SK-N-SH (cell line): ENCODE results near the gene NCKAP5. TPM values are rescaled to one million over a fixed set of nuclear protein-coding genes. Genes with fewer than 3 reads are reported as not detected.

Experiments used
- CTCF ChIA-PET: fragments of 300-600, 350-600 bp; formaldehyde crosslinking; extraction: SDS; loops from one replicate; lab custom pipeline; 2021; lab: Yijun Ruan, JAX
- POLR2A ChIA-PET: fragments of 350-600 bp; sonication (Branson Sonifier 250); formaldehyde crosslinking; extraction: SDS; loops from one replicate; lab custom pipeline; 2020; ENCODE audit warnings: antibody characterized with exemption, inconsistent platforms; lab: Yijun Ruan, JAX
- DNase-seq: peaks from one replicate; pipeline ENCODE4 v3.0.0; 2012
- H2AFZ ChIP-seq: fragments of 200-600 bp; sonication (generic); 2 replicates; pipeline ENCODE4 v1.8.1; 2016; ENCODE audit warnings: antibody characterized with exemption, mild to moderate bottlenecking, low read depth
- H3F3A ChIP-seq: fragments of 200-600 bp; sonication (generic); replicated peaks from 2 replicates; pipeline ENCODE3; 2016; ENCODE audit warnings: antibody characterized with exemption, mild to moderate bottlenecking; ENCODE audit not compliant: insufficient read depth
- H3K27ac ChIP-seq, 2 experiments: fragments of 200-500 bp in 1 of 2; fragments of 200-600 bp in 1 of 2; sonication (Bioruptor generic) in 1 of 2; sonication (generic), shearing (Covaris generic) in 1 of 2; 2 replicates each; pipeline versions ENCODE4 v1.5.1 to v1.6.1; 2014 to 2016; ENCODE audit warnings: low read depth in 2 of 2, inconsistent platforms in 1 of 2, low read length in 1 of 2, mild to moderate bottlenecking in 1 of 2, mixed read lengths in 1 of 2
- H3K27me3 ChIP-seq: fragments of 200-600 bp; sonication (generic), shearing (Covaris generic); 2 replicates; pipeline ENCODE4 v1.6.1; 2016; ENCODE audit warnings: mixed run types; ENCODE audit not compliant: insufficient read depth
- H3K36me3 ChIP-seq, 2 experiments: fragments of 200-500 bp in 1 of 2; fragments of 200-600 bp in 1 of 2; sonication (Bioruptor generic) in 1 of 2; sonication (generic) in 1 of 2; replicated peaks in 1 of 2; 2 replicates each; pipeline versions ENCODE3 to v1.5.1; 2014 to 2016; ENCODE audit warnings: low read length in 1 of 2, mild to moderate bottlenecking in 1 of 2; ENCODE audit not compliant: insufficient read depth in 2 of 2, control insufficient read depth in 1 of 2
- H3K4me1 ChIP-seq, 2 experiments: fragments of 200-500 bp in 1 of 2; fragments of 200-600 bp in 1 of 2; sonication (Bioruptor generic) in 1 of 2; sonication (generic), shearing (Covaris generic) in 1 of 2; 2 replicates each; pipeline versions ENCODE4 v1.5.1 to v1.6.1; 2014 to 2016; ENCODE audit warnings: low read depth in 1 of 2, low read length in 1 of 2, mixed run types in 1 of 2; ENCODE audit not compliant: insufficient read depth in 2 of 2, control insufficient read depth in 1 of 2
- H3K4me2 ChIP-seq: fragments of 200-600 bp; sonication (generic), shearing (Covaris generic); 2 replicates; pipeline ENCODE4 v1.6.1; 2017; ENCODE audit warnings: mixed run types
- H3K4me3 ChIP-seq, 2 experiments: fragments of 200-500 bp in 1 of 2; fragments of 200-600 bp in 1 of 2; sonication (Bioruptor generic) in 1 of 2; sonication (generic), shearing (Covaris generic) in 1 of 2; 2 replicates each; pipeline versions ENCODE4 v1.5.1 to v1.8.1; 2014 to 2016; ENCODE audit warnings: low read depth in 2 of 2, inconsistent platforms in 1 of 2, low read length in 1 of 2, mild to moderate bottlenecking in 1 of 2, mixed read lengths in 1 of 2, moderate library complexity in 1 of 2
- H3K79me2 ChIP-seq: fragments of 200-600 bp; sonication (generic); 2 replicates; pipeline ENCODE4 v1.8.1; 2017; ENCODE audit warnings: mild to moderate bottlenecking; ENCODE audit not compliant: insufficient read depth
- H3K9ac ChIP-seq: fragments of 200-600 bp; sonication (generic); 2 replicates; pipeline ENCODE4 v1.6.1; 2017; ENCODE audit warnings: mixed run types
- H3K9me2 ChIP-seq: fragments of 200-600 bp; sonication (generic); 2 replicates; pipeline ENCODE4 v1.6.1; 2017; ENCODE audit warnings: mixed run types
- H3K9me3 ChIP-seq: fragments of 200-600 bp; sonication (generic); 2 replicates; pipeline ENCODE4 v1.6.1; 2017; ENCODE audit warnings: mixed run types, mild to moderate bottlenecking, moderate library complexity
- H4K20me1 ChIP-seq: fragments of 200-600 bp; sonication (generic); 2 replicates; pipeline ENCODE4 v1.6.1; 2017; ENCODE audit warnings: mild to moderate bottlenecking, mixed run types; ENCODE audit not compliant: insufficient read depth
- CHD2 ChIP-seq: fragments of 150-350 bp; IDR thresholded peaks from 2 replicates; pipeline ENCODE4 v1.6.1; 2018; ENCODE audit warnings: low read length; ENCODE audit not compliant: partially characterized antibody
- EP300 ChIP-seq, 2 experiments: IDR thresholded peaks; 2 replicates each; pipeline versions ENCODE4 v1.4.0 to v1.6.1; 2012; ENCODE audit warnings: borderline replicate concordance in 1 of 2, low read depth in 1 of 2, low read length in 1 of 2
- FOSL2 ChIP-seq: IDR thresholded peaks from 2 replicates; pipeline ENCODE4 v1.4.0; 2012; ENCODE audit warnings: low read depth, mild to moderate bottlenecking, moderate library complexity, borderline replicate concordance
- JUND ChIP-seq: IDR thresholded peaks from 2 replicates; pipeline ENCODE4 v1.4.0; 2012
- NFIC ChIP-seq: IDR thresholded peaks from 2 replicates; pipeline ENCODE4 v1.4.0; 2012; ENCODE audit warnings: borderline replicate concordance
- NRF1 ChIP-seq: IDR thresholded peaks from 2 replicates; pipeline ENCODE4 v1.6.1; 2012; ENCODE audit warnings: low read depth, mild to moderate bottlenecking, low read length
- POLR2AphosphoS5 ChIP-seq: IDR thresholded peaks from 2 replicates; pipeline ENCODE4 v1.6.1; 2012; ENCODE audit warnings: low read depth, low read length
- RCOR1 ChIP-seq: fragments of 150-350 bp; IDR thresholded peaks from 2 replicates; pipeline ENCODE4 v1.6.1; 2017; ENCODE audit warnings: antibody characterized with exemption, low read length
- TAF1 ChIP-seq: IDR thresholded peaks from 2 replicates; pipeline ENCODE4 v1.6.1; 2012; ENCODE audit warnings: low read depth, mild to moderate bottlenecking, low read length, moderate library complexity, borderline replicate concordance
- WGBS: methylation state at CpG from one replicate; pipeline ENCODE4 v1.1.6; 2017; ENCODE audit warnings: low lambda C conversion rate; 5-methylcytosine and 5-hydroxymethylcytosine counted together
- polyA plus RNA-seq, 3 experiments: library from polyadenylated mRNA; depleted of rRNA; stranded (reverse); fragments of >200 nt; gene quantifications; 2 replicates each; pipeline ENCODE4 v1.2.3, GENCODE V29; 2012
- TF ChIP-seq, protein P1 (sequence below): fragments of 150-350 bp; IDR thresholded peaks from 2 replicates; pipeline ENCODE4 v1.6.1; 2017; ENCODE audit warnings: antibody characterized with exemption, low read length, low read depth, borderline replicate concordance
- TF ChIP-seq, protein P2 (sequence below): IDR thresholded peaks from 2 replicates; pipeline ENCODE4 v1.6.1; 2012; ENCODE audit warnings: mild to moderate bottlenecking, low read depth, low read length, moderate library complexity

NCKAP5 gene
- polyA plus RNA-seq, 1 of the 3 experiments (the other 2 are of a cell fraction): 0.02 TPM

DNA sequence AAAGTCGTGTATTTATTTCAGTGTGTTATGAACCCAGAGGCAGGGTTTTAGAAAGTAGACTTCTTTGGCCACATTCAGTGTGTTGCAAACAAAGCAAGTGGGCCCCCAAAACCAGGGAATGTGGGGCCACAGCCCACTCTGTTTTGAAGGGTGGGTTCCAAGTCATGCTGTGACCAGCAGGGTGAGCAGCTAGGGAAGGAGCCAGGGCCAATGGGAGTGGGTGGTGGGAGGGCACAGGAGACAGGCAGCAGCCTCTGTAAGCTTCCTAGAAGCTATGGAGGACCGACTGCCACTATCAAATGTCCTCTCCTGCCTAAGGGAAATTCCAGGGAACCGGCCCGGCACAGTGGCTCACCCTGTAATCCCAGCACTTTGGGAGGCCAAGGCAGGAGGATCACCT, 847.9 kb downstream of the NCKAP5 start:
- Histone ChIP-seq H2AFZ (no peak overlapping the region), H4K20me1 (no peaks in the 10 kb centered on the region), H3K4me3 (no peak overlapping the region), H3K27ac (no peak overlapping the region), H3K9ac (no peak overlapping the region), H3K4me2 (no peak overlapping the region), H3F3A (no peaks in the 10 kb centered on the region), H3K9me2 (no peaks in the 10 kb centered on the region), H3K9me3 (no peaks in the 10 kb centered on the region), H3K4me1 (peaks cover 3 to 4% of the 10 kb centered on the region in 2 experiments; a peak in 2 of 4 replicates), H3K36me3 (no peaks in the 10 kb centered on the region), H3K79me2 (no peaks in the 10 kb centered on the region), H3K27me3 (no peaks in the 10 kb centered on the region)
- no peak for TF ChIP-seq POLR2AphosphoS5
- TF ChIP-seq, protein P1, sequence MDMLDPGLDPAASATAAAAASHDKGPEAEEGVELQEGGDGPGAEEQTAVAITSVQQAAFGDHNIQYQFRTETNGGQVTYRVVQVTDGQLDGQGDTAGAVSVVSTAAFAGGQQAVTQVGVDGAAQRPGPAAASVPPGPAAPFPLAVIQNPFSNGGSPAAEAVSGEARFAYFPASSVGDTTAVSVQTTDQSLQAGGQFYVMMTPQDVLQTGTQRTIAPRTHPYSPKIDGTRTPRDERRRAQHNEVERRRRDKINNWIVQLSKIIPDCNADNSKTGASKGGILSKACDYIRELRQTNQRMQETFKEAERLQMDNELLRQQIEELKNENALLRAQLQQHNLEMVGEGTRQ: no peak
- no peak for TF ChIP-seq RCOR1
- TF ChIP-seq TAF1: no peak
- TF ChIP-seq FOSL2: no peak
- no peak for TF ChIP-seq EP300 (IDR thresholded peaks at IDR 0.05; ENCODE audit: borderline replicate concordance in 1 of 2, low read depth in 1 of 2, low read length in 1 of 2)
- TF ChIP-seq NRF1: no peak
- TF ChIP-seq JUND: no peak
- TF ChIP-seq NFIC: no peak
- TF ChIP-seq, protein P2, sequence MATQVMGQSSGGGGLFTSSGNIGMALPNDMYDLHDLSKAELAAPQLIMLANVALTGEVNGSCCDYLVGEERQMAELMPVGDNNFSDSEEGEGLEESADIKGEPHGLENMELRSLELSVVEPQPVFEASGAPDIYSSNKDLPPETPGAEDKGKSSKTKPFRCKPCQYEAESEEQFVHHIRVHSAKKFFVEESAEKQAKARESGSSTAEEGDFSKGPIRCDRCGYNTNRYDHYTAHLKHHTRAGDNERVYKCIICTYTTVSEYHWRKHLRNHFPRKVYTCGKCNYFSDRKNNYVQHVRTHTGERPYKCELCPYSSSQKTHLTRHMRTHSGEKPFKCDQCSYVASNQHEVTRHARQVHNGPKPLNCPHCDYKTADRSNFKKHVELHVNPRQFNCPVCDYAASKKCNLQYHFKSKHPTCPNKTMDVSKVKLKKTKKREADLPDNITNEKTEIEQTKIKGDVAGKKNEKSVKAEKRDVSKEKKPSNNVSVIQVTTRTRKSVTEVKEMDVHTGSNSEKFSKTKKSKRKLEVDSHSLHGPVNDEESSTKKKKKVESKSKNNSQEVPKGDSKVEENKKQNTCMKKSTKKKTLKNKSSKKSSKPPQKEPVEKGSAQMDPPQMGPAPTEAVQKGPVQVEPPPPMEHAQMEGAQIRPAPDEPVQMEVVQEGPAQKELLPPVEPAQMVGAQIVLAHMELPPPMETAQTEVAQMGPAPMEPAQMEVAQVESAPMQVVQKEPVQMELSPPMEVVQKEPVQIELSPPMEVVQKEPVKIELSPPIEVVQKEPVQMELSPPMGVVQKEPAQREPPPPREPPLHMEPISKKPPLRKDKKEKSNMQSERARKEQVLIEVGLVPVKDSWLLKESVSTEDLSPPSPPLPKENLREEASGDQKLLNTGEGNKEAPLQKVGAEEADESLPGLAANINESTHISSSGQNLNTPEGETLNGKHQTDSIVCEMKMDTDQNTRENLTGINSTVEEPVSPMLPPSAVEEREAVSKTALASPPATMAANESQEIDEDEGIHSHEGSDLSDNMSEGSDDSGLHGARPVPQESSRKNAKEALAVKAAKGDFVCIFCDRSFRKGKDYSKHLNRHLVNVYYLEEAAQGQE: no peak
- ChIA-PET POLR2A (no interaction called here), CTCF (no interaction called here)
- WGBS: 71% methylated on average over 4 of the region's 4 CpGs
- no peak for DNase-seq

DNA sequence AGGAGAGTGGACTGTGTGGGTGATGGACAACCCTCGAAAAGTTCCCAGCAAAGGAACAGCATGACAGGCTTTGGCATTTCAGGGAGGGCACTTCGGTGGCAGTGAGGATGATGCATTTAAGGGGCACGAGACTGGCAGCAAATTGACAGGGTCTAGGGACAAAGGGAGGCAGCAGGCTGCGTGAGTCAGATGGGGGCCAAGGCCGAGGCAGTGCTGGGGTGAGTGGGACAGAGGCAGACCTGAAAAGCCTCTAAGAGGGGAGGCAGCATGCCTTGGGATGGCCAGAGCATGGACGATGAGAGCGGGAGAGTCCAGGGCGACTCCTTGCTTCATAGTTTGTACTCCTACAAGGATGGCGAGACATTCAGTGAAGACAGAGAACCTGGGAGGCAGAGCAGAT, 848.8 kb downstream of the NCKAP5 start:
- Histone ChIP-seq H4K20me1 (no peaks in the 10 kb centered on the region), H3K9me2 (no peaks in the 10 kb centered on the region), H3K36me3 (no peaks in the 10 kb centered on the region), H3K27ac (no peak overlapping the region), H3K9me3 (no peaks in the 10 kb centered on the region), H3F3A (no peaks in the 10 kb centered on the region), H3K4me2 (no peak overlapping the region), H3K79me2 (no peaks in the 10 kb centered on the region), H3K27me3 (no peaks in the 10 kb centered on the region), H3K9ac (no peak overlapping the region), H3K4me3 (no peak overlapping the region), H3K4me1 (peaks cover 3% of the 10 kb centered on the region in 2 experiments; a peak in 1 of 4 replicates), H2AFZ (no peak overlapping the region)
- ChIA-PET POLR2A (no interaction called here), CTCF (no interaction called here)
- no peak for DNase-seq
- 55% methylated on average over 9 of the region's 9 CpGs for WGBS
- no peak for TF ChIP-seq CHD2
